Measurements from ENCODE around the gene TRIM33. TPM values are rescaled to one million over a fixed set of nuclear protein-coding genes. Genes with fewer than 3 reads are reported as not detected.

The TRIM33 gene
- total RNA-seq, 1 donor from 2014 or later, result 24.0 TPM

DNA sequence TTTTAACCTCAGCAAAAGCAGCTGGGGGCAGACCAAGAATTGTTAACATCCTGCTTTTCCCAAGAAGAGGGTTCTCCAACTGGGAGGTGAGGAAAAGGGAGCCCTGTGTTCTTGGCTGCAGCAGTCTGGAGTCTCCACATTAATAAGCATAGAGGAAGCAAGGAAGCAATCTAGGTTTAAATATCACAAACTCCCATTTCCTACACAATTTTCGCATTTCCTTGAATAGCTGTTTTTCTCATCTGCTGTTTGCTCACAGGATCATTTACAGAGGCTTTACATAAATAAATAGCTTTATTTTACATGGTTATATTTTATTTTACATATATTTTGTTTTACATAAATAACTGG lies 124.0 kb downstream of the TRIM33 start:
- H3K27me3 Mint-ChIP-seq (ENCODE audit: low read depth), result no peaks in the 10 kb centered on the region
- no peaks in the 10 kb centered on the region for H3K4me1 Mint-ChIP-seq (ENCODE audit: low read depth)
- H3K9me3 Mint-ChIP-seq (ENCODE audit: low read depth), result peaks cover 23% of the 10 kb centered on the region
- TF ChIP-seq, protein P1, sequence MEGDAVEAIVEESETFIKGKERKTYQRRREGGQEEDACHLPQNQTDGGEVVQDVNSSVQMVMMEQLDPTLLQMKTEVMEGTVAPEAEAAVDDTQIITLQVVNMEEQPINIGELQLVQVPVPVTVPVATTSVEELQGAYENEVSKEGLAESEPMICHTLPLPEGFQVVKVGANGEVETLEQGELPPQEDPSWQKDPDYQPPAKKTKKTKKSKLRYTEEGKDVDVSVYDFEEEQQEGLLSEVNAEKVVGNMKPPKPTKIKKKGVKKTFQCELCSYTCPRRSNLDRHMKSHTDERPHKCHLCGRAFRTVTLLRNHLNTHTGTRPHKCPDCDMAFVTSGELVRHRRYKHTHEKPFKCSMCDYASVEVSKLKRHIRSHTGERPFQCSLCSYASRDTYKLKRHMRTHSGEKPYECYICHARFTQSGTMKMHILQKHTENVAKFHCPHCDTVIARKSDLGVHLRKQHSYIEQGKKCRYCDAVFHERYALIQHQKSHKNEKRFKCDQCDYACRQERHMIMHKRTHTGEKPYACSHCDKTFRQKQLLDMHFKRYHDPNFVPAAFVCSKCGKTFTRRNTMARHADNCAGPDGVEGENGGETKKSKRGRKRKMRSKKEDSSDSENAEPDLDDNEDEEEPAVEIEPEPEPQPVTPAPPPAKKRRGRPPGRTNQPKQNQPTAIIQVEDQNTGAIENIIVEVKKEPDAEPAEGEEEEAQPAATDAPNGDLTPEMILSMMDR (IDR thresholded peaks at IDR 0.05), result no peak
- no peak overlapping the region for H3K4me3 Mint-ChIP-seq (ENCODE audit: unreplicated experiment)
- no peak for DNase-seq (ENCODE audit: low spot score)
- no peak overlapping the region for H3K27ac Mint-ChIP-seq (ENCODE audit: unreplicated experiment)
- peaks cover 23% of the 10 kb centered on the region for H3K36me3 Mint-ChIP-seq (ENCODE audit: low read depth)

GRCh38 chr1:114386129-114387009 lies 124.6 kb downstream of the TRIM33 start:
- H3K27ac Mint-ChIP-seq (ENCODE audit: unreplicated experiment), result no peak overlapping the region
- H3K4me1 Mint-ChIP-seq (ENCODE audit: low read depth), result no peaks in the 10 kb centered on the region
- peaks cover 23% of the 10 kb centered on the region for H3K9me3 Mint-ChIP-seq (ENCODE audit: low read depth)
- no peak overlapping the region for H3K4me3 Mint-ChIP-seq (ENCODE audit: unreplicated experiment)
- DNase-seq (ENCODE audit: low spot score), result no peak
- H3K27me3 Mint-ChIP-seq (ENCODE audit: low read depth), result no peaks in the 10 kb centered on the region
- peaks cover 19% of the 10 kb centered on the region for H3K36me3 Mint-ChIP-seq (ENCODE audit: low read depth)
- TF ChIP-seq, protein P1 (IDR thresholded peaks at IDR 0.05), result no peak

DNA sequence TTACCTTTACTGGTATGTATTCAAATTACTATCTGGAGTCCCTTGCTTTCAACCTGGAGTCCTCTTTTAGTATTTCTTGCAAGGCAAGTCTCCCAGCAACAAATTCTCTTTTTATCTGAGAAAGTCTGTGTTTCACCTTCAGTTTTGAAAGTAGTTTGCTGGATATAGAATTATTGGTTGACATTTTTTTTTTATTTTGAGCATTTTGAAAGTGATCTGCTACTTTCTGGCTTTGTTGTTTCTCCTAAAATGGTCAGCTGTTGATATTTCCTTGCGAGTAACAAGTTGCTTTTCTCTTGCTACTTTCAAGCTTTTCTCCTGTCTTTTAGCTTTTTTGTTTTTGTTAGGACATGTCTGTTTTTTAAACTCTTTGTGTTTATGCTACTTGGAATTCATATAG lies 126.1 kb downstream of the TRIM33 start:
- TF ChIP-seq, protein P1 (IDR thresholded peaks at IDR 0.05), result no peak
- H3K4me1 Mint-ChIP-seq (ENCODE audit: low read depth), result no peaks in the 10 kb centered on the region
- H3K36me3 Mint-ChIP-seq (ENCODE audit: low read depth), result peaks cover 11% of the 10 kb centered on the region
- H3K27me3 Mint-ChIP-seq (ENCODE audit: low read depth), result no peaks in the 10 kb centered on the region
- H3K4me3 Mint-ChIP-seq (ENCODE audit: unreplicated experiment), result no peak overlapping the region
- H3K27ac Mint-ChIP-seq (ENCODE audit: unreplicated experiment), result no peak overlapping the region
- H3K9me3 Mint-ChIP-seq (ENCODE audit: low read depth), result peaks cover 25% of the 10 kb centered on the region
- no peak for DNase-seq (ENCODE audit: low spot score)

DNA sequence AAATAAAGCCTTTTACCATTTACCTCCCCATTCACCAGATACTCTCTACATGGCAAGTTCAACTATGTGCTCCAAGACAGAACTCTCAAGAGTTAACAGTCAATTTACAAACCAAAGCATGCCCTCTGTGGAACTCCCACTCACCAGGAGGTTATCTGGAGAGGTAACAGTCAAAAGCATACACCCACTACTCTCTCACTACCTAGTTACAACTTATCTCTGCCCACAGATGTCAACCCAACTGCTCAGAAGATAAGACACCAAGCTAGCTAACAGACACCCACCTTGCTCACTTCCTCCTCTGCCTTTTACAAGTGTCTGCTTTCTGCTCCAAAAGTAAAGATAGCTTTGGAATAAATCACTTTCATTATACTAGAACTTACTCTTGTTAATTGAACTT lies 131.0 kb downstream of the TRIM33 start:
- H3K27ac Mint-ChIP-seq (ENCODE audit: unreplicated experiment), result no peak overlapping the region
- no peaks in the 10 kb centered on the region for H3K27me3 Mint-ChIP-seq (ENCODE audit: low read depth)
- peaks cover 1% of the 10 kb centered on the region for H3K36me3 Mint-ChIP-seq (ENCODE audit: low read depth)
- TF ChIP-seq, protein P1 (IDR thresholded peaks at IDR 0.05), result no peak
- H3K9me3 Mint-ChIP-seq (ENCODE audit: low read depth), result peaks cover 24% of the 10 kb centered on the region
- H3K4me3 Mint-ChIP-seq (ENCODE audit: unreplicated experiment), result no peak overlapping the region
- no peak for DNase-seq (ENCODE audit: low spot score)
- no peaks in the 10 kb centered on the region for H3K4me1 Mint-ChIP-seq (ENCODE audit: low read depth)

DNA sequence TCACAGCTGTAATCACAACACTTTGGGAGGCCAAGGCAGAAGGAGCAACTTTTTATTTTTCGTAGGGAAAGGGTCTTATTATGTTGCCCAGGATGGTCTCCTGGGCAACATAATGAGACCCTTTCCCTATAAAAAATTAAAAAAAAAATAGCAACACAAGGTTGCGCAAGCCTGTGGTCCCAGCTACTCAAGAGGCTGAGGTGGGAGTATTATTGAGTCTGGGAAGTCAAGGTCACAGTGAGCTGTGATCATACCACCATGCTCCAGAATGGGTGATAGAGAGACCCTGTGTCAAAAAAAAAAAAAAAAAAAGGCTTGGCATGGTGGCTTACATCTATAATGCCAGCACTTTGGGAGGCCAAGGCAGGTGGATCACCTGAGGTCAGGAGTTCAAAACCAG lies 131.6 kb downstream of the TRIM33 start:
- Mint-ChIP-seq H3K4me1 (ENCODE audit: low read depth) (no peaks in the 10 kb centered on the region), H3K27me3 (ENCODE audit: low read depth) (no peaks in the 10 kb centered on the region), H3K9me3 (ENCODE audit: low read depth) (peaks cover 19% of the 10 kb centered on the region), H3K4me3 (ENCODE audit: unreplicated experiment) (no peak overlapping the region), H3K27ac (ENCODE audit: unreplicated experiment) (no peak overlapping the region), H3K36me3 (ENCODE audit: low read depth) (no peaks in the 10 kb centered on the region)
- TF ChIP-seq, protein P1 (IDR thresholded peaks at IDR 0.05), result no peak
- DNase-seq (ENCODE audit: low spot score), result no peak
